ENCODE results near the gene UNKL. TPM values are rescaled to one million over a fixed set of nuclear protein-coding genes. Genes with fewer than 3 reads are reported as not detected.
A peak's percentile ranks its signal among the peaks of the same experiment; 100 is the strongest.

The UNKL gene
- total RNA-seq, 2 donors from 2014 or later, result 46.4 to 48.3 TPM

DNA sequence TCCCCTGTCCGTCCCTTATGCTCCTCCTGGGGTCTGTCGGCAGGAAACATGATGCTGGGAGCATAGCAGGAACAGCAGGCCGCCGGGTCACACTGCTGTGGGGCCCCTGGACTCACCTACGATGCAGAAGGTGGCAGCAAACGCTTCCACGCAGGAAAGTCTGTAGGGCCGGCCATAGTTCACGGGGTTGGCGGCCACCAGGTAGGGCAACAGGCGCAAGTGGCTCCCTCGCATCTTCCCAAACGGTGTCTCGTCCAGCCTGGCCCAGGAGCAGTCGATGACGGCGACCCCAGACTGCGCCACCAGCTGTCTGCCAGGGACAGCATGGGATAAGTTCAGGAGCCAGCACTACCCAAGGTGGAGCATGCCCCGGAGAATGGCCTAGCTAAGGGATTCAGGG, 63.8 kb downstream of the UNKL start:
- peak overlapping the region; percentile 73 for H3K4me3 Mint-ChIP-seq
- H3K4me1 Mint-ChIP-seq, result peaks cover 9% of the 10 kb centered on the region

DNA sequence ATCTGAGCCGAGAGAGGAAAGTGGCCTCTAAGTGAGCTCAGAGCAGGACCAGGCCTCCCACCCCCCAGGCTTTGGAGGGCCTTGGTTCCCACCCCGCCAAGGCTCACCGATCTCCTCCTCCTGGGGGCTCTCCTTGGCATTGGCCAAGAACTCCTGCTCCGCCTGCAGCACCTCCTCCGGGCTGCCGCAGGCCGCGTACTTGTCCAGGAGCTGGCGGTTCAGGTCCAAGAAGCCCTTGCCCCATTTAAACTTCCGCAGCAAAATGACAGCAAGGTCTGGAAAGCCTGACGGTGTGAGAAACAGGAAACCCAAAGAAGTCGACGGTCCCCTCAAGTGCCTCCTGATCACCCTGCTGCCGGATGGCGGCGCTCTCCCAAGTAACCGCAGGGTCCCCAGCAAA, 64.6 kb downstream of the UNKL start:
- no peak overlapping the region for H3K27ac Mint-ChIP-seq

More for the DNA sequence above, 63.8 kb downstream of the UNKL start:
- Mint-ChIP-seq H3K27me3 (ENCODE audit: insufficient read depth) (no peaks in the 10 kb centered on the region), H3K27ac (peak overlapping the region; percentile 68), H3K36me3 (ENCODE audit: low read depth) (peaks cover 10% of the 10 kb centered on the region), H3K9me3 (no peaks in the 10 kb centered on the region)
- Histone ChIP-seq H3K36me3 (ENCODE audit: control insufficient read depth, insufficient read depth, low read length) (peaks cover 17% of the 10 kb centered on the region), H3K9ac (ENCODE audit: extremely low read depth, low read length, poor library complexity, severe bottlenecking) (peak overlapping the region; percentile 68), H3K27ac (ENCODE audit: low read depth, low read length) (no peak overlapping the region), H3K4me3 (ENCODE audit: low read length) (peak overlapping the region; percentile 98), H3K4me1 (ENCODE audit: control insufficient read depth, insufficient read depth, low read length) (no peaks in the 10 kb centered on the region), H3K27me3 (ENCODE audit: control insufficient read depth, insufficient read depth, low read length, poor library complexity, severe bottlenecking) (no peaks in the 10 kb centered on the region), H3K9me3 (ENCODE audit: control insufficient read depth, low read length) (no peaks in the 10 kb centered on the region)
- DNase-seq, result no peak
- TF ChIP-seq, protein P1, sequence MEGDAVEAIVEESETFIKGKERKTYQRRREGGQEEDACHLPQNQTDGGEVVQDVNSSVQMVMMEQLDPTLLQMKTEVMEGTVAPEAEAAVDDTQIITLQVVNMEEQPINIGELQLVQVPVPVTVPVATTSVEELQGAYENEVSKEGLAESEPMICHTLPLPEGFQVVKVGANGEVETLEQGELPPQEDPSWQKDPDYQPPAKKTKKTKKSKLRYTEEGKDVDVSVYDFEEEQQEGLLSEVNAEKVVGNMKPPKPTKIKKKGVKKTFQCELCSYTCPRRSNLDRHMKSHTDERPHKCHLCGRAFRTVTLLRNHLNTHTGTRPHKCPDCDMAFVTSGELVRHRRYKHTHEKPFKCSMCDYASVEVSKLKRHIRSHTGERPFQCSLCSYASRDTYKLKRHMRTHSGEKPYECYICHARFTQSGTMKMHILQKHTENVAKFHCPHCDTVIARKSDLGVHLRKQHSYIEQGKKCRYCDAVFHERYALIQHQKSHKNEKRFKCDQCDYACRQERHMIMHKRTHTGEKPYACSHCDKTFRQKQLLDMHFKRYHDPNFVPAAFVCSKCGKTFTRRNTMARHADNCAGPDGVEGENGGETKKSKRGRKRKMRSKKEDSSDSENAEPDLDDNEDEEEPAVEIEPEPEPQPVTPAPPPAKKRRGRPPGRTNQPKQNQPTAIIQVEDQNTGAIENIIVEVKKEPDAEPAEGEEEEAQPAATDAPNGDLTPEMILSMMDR (conservative IDR thresholded peaks at IDR 0.05), result no peak
- WGBS, 2 experiments (ENCODE audit: insufficient coverage in 1 of 2, insufficient read length in 1 of 2), result 83 to 86% methylated on average over 14 to 19 of the region's 19 CpGs

DNA sequence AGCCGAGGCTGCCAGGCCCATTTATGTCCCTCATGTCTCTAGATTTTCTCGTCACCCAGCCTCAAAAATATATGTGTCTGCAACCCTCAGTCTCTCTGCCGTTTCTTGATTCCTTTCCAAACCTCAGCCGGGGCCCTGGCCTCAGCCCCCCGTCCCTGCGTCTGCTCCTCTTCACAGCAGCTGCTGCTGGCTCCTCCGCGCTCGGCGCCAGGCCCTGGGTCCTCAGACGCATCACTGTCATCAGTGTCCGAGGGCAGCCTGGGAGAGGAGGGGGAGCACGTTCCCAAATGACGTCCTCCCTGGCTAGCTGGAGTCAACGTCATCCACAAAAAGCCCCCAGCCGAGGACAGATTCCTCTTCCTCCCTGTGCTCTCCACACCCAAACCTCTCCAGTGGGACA, 65.2 kb downstream of the UNKL start:
- Histone ChIP-seq H3K27ac (ENCODE audit: low read depth, low read length) (no peak overlapping the region), H3K27me3 (ENCODE audit: control insufficient read depth, insufficient read depth, low read length, poor library complexity, severe bottlenecking) (peaks cover 1% of the 10 kb centered on the region), H3K4me3 (ENCODE audit: low read length) (no peak overlapping the region), H3K36me3 (ENCODE audit: control insufficient read depth, insufficient read depth, low read length) (peaks cover 17% of the 10 kb centered on the region), H3K4me1 (ENCODE audit: control insufficient read depth, insufficient read depth, low read length) (no peaks in the 10 kb centered on the region), H3K9ac (ENCODE audit: extremely low read depth, low read length, poor library complexity, severe bottlenecking) (no peak overlapping the region), H3K9me3 (ENCODE audit: control insufficient read depth, low read length) (no peaks in the 10 kb centered on the region)
- Mint-ChIP-seq H3K9me3 (no peaks in the 10 kb centered on the region), H3K4me3 (peak overlapping the region; percentile 73), H3K27me3 (ENCODE audit: insufficient read depth) (no peaks in the 10 kb centered on the region), H3K36me3 (ENCODE audit: low read depth) (peaks cover 10% of the 10 kb centered on the region), H3K27ac (no peak overlapping the region), H3K4me1 (peaks cover 9% of the 10 kb centered on the region)
- TF ChIP-seq, protein P1 (conservative IDR thresholded peaks at IDR 0.05), result no peak
- 95 to 96% methylated on average over 10 to 16 of the region's 16 CpGs for WGBS, 2 experiments (ENCODE audit: insufficient coverage in 1 of 2, insufficient read length in 1 of 2)
- no peak for DNase-seq

More for the DNA sequence above, 64.6 kb downstream of the UNKL start:
- no peaks in the 10 kb centered on the region for H3K9me3 Mint-ChIP-seq
- TF ChIP-seq, protein P1 (conservative IDR thresholded peaks at IDR 0.05), result no peak
- H3K4me3 Mint-ChIP-seq, result peak overlapping the region; percentile 73
- Histone ChIP-seq H3K36me3 (ENCODE audit: control insufficient read depth, insufficient read depth, low read length) (peaks cover 17% of the 10 kb centered on the region), H3K27ac (ENCODE audit: low read depth, low read length) (no peak overlapping the region), H3K4me3 (ENCODE audit: low read length) (no peak overlapping the region), H3K9ac (ENCODE audit: extremely low read depth, low read length, poor library complexity, severe bottlenecking) (no peak overlapping the region), H3K9me3 (ENCODE audit: control insufficient read depth, low read length) (no peaks in the 10 kb centered on the region), H3K27me3 (ENCODE audit: control insufficient read depth, insufficient read depth, low read length, poor library complexity, severe bottlenecking) (no peaks in the 10 kb centered on the region), H3K4me1 (ENCODE audit: control insufficient read depth, insufficient read depth, low read length) (no peaks in the 10 kb centered on the region)
- no peak for DNase-seq
- no peaks in the 10 kb centered on the region for H3K27me3 Mint-ChIP-seq (ENCODE audit: insufficient read depth)
- WGBS, 2 experiments (ENCODE audit: insufficient coverage in 1 of 2, insufficient read length in 1 of 2), result 95 to 99% methylated on average over 10 to 17 of the region's 17 CpGs
- peaks cover 9% of the 10 kb centered on the region for H3K4me1 Mint-ChIP-seq
- H3K36me3 Mint-ChIP-seq (ENCODE audit: low read depth), result peaks cover 10% of the 10 kb centered on the region

All from endodermal cell (in vitro differentiated cells).